Stimulated activated CD4-positive, alpha-beta T cell treated with anti-CD3 and anti-CD28 coated beads, Interleukin-12 subunit alpha, Interleukin-12 subunit beta, amount 100 ng/mL, for 48 hours (primary cell): Measurements from ENCODE around the gene RBM5.

Experiments used
- DNase-seq, 3 donors: peaks; one replicate each; pipeline ENCODE4 v3.0.0-alpha.2; 2020; ENCODE audit warnings: low read depth in 2 of 3, low spot score in 1 of 3

Gene RBM5

DNA sequence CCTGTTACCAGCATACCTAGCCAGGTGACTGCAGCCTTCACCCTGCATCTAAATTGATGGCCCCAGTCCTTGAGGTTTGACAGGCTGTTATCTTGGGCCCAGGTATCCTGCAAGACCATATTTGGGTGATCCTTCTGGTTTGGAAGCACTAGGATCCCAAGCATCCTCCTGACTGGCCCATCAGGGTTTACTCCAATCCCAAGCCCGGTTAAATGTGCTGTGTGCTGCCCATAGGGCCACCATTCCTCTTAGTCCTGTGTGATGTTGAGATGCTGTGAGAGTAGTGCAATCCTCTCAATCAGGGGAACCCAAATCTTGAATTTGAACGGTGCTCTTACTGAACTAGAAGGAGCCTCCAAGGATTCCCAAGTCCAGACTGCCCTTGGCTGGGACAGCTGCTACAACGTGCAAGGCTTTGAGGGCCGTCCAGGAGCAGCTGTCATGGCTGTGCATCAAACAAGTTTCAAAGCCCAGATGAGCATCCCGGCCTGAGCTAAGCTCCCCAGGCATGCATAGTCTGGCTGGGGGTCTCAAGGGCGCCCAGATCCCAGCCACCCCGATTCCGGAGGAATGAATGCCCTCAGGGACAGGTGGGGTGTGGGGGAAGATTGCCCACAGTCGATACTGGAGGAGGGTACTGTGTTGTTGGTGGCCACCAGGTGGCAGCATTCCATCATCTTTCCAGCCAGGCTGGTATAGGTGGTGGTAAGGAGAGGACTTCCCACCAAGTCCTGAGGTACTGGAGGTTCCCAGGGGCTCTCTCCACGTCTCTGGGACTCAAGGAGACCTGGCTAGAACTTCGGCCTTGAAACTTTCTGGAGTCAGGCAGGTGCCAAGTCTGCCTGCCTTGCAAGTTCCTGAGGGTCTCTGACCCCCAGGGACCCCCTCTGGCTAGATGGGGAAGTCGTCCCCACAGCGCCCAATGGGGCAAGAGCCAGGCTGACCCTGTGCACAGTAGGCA is 32.6 kb downstream of the RBM5 start:
- peak; percentile 44 to 62 (median 59) for DNase-seq

DNA sequence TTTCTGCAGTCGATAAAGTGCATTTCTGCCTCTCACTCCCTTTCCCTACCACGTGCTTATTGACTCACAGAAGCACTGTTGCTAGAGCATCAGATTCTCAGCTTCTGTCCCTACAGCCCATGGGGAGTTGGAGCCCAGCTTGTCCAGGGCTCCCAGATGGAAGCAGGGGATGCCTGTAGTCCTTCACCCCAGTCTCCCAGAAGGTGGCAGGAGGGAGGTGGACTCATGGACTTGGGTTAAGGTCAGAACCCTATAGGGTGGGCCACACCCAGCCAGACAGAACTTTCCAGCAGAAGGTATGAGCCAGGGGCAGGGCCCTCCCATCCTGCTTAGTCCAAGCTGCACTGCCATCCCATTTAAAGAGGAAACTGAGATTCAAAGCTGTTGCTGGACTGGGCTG is 33.4 kb downstream of the RBM5 start:
- DNase-seq = no peak

DNA sequence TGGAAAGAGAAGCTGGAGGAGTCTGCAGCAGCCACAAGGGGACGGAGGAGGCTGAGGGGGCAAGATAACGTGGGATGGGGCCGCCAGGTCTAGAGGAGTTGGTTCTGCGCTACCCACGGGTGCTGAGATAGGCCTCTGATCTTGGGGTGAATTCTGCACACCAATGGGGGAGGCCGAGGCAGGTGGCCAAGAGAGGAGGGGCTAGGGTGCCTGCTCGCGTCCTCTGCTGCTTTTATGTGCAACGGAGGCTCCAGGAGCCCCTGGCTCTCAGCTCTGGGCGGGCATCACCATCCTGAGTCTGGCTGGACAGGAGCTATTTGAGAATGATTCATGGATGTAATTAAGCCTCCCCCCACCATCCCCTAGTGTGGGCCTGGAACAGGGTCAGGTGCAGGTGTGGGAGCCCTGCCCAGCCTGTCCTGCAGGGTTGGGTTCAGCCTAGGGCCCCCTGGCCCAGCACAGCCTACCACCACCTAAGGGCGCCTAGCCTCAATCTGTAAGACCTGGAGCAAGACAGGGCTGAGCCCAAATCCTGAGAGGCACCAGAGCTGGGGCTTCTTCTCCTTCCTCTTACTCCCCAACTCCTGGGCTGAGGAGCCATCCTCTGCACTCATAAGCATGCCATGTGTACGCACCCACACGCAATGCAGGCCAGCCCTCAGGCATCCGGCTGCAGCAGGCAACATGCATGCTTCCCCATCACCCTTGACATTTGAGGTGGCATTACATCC is 34.1 kb downstream of the RBM5 start:
- no peak for DNase-seq

DNA sequence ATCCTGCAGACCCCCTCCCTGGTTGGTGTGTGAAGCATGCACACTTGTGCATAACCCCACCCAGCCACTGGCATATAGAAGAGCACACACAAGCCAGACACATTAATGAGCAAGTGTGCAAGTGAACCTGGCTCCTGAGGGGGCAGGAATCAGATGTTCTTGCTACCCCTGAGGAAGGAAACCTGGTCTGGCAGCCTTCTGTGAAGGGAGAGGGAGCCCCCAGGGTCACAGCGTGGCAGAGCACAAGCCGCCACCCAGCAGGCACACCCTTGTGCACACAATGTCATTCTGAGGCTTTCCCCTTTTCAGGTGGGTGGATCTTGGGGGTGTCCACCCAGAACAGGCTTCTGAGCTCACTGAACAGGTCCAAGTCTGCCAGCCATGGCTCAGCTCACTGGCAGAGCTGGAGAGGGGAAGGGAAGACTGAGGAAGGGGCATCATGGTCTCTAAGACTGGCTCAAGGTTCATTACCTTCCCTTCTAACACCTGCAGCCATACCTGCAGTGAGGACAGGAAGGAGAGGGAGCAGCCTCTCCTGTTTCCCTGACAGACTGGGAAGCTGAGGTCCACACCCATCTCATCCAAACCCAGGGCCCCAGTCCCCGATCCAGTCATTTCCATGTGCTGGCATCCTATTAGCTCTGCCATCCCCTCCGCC is 34.8 kb downstream of the RBM5 start:
- DNase-seq = no peak

DNA sequence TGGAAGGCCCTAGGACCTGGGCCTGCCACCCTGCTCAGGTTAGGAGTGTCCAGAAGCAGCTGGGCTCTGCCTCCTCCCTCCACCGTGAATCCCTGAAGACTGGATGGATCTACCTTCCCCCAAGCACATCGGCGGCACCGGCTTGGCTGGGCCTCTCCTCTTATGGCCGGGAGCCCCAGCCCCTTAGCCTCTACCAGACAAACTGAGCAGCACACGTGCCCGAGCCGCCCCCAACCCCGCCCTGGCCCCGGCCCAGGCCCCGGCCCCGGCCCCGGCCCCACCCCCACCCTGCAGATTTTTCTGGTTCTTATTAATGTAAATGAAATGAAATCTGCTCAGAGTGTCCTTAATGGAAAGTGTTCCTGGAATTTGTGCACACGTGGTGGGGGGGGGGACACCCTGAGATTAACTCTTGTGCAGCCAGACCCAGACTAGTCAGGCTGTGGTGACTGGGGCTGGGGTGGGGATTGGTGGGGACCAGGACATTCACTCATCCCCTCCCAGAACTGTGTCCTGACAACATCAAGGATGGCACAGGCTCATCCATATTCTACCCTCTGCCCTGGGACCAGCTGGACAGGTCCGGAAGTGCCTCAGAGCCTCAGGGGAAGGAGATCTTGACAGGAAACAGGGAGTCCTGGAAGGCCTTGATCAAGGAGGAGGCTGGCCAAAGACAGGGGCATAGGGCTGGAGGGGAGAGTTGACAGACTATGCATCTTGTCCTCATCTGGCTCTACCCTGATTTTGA is 35.5 kb downstream of the RBM5 start:
- no peak for DNase-seq

DNA sequence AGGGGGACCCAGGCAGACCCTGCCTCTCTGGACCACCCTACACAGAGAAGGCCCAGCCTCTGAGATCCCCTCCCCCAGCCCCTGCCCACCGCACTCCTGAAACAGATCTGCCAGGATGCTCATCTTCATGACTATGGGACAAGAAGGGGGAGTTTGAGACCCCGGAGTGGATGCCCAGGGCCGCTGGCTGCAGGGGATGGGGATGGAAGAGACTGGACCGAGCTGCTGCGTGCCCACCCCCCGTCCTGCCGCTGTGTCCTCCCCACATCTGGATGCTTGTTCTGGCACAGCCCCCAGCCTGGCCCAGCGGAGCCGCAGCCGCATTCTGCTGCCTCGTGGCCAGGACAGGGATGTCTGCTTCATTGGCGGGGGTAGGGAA is 36.1 kb downstream of the RBM5 start:
- no peak for DNase-seq

DNA sequence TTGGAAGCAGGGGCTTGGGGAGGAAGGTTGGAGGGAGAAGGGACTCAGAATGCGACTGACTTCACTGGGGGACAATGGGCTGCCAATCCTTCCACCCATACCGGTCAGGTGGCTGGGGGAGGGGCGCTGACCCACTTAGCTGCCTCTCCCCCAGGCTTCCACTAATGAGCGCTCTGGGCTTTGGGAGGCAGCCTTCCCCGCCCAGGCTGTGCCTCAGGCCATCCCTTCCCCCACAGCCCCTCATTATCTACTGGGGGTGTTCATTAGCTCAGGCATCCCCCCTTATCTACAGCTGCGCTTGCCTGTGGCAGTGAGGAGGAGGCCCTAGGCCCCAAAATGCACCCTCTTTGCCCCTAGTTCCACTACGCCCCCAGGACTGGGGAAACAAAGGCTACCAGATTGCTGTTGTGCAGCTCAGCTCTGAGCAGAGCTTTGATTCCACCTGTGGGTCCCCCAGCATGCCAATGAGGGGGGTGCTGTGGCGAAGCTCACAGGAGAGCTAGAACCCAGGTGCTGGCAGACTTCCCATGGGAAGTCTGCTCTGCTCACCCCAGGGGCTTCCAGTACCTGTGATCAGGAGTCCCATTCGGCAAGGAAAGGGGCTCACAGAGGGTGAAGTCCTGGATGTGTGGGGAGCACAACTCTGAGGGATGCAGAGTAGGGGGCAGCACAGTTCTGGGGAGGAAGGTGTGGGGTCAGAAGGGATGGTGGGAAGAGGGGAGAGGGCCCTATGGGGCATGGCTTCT is 37.0 kb downstream of the RBM5 start:
- no peak for DNase-seq

DNA sequence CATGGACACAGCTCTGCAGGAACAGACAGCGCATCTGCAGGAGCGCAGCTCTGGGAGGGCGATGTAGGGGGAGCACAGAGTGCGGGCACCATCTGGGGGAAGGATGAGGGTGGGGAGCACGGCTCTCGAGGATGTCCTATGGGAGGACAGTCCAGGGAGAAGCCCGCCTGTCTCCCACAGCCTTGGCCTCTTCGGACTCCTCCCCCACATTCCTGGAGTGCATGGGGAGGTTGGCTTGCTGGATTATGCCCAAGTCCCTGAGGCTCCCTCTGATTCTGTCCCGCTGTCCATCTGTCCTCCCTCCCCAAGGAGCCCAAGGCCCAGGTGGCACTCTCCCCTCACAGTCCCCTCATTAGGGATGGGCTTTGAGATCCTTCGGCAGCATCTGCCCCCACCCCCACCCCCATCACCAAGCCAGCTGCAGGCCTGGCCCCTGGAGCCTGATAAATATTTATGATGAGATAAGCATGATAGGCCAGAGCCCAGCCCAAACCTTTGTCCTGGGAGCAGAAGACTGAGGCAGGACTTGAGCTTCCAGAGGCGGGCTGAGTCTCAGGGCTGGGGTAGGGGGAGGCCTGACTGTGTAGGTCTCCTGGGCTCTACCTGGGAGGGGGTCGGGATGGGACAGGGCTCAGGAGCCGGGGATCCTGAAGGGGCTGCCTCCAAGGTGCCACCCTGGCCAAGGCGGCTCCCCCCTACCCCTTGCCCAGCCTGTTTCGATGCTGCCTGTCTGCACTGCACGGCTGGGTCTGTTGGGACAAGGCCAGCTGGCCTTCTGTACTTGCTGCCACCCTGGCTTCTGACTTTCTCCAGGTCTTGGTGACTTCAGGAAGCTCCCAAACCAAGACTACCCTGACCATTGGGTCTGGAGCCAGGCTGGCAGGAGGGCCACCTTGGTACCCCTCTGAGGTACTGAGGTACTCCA is 37.8 kb downstream of the RBM5 start:
- DNase-seq = no peak

DNA sequence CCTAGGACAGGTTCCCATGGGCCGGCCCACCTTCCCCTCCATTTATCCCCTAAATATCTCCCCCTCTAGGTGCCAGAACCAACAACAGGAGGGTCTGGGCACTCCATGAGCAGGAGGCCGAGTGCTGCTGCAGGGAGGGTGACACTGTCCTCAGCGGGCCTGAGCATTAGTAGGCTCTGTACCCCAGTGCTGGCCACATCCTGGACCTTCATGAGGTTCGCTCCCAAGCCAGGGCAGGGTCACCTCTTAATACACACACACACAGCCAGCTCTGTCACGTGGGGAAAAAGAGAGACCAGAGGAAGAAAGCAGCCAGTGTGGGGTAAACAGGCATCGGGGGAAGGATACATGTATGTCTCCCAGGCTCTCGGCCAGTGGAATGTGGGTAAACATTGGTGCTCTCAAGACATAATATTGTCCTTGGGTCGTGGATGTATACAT is 38.6 kb downstream of the RBM5 start:
- DNase-seq = no peak

DNA sequence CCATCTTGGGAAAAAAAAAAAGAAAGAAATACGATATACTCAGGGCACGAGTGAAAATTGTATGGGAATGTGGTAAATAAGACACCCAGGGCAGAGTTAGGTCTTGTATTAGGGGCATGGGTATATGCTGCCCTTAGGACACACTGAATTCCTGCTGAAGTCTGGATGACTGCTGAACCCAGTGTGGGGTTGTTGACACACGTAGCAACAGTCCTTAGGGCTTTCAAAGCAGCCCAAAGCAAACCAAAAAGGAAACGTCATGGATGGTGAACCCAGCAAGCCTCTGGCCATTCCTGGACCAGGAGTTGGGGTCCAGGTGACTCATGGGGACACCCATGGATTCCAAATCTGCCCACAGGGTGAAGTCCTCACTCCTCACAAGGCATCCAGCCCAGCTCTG is 39.3 kb downstream of the RBM5 start:
- DNase-seq = no peak

DNA sequence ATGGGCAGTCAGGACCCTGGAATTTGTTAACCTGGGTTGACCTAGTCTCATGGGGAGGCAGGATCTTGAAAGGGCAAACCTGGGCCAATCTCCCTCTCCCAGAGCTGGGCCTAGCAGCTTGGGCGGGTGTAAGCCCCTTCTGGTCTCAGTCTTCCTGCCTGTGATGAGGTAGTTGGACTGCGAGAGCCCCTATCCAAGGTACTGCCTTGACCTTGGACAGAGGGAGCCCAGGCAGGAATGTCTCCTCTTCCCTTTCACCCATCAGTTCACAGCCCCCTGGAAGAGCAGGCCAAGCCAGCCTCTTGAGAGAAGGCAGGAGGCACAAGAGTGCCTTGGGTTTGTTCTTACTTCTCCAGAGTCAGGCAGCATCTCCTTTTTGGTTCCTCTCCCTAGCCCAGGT is 41.7 kb downstream of the RBM5 start:
- DNase-seq = no peak

DNA sequence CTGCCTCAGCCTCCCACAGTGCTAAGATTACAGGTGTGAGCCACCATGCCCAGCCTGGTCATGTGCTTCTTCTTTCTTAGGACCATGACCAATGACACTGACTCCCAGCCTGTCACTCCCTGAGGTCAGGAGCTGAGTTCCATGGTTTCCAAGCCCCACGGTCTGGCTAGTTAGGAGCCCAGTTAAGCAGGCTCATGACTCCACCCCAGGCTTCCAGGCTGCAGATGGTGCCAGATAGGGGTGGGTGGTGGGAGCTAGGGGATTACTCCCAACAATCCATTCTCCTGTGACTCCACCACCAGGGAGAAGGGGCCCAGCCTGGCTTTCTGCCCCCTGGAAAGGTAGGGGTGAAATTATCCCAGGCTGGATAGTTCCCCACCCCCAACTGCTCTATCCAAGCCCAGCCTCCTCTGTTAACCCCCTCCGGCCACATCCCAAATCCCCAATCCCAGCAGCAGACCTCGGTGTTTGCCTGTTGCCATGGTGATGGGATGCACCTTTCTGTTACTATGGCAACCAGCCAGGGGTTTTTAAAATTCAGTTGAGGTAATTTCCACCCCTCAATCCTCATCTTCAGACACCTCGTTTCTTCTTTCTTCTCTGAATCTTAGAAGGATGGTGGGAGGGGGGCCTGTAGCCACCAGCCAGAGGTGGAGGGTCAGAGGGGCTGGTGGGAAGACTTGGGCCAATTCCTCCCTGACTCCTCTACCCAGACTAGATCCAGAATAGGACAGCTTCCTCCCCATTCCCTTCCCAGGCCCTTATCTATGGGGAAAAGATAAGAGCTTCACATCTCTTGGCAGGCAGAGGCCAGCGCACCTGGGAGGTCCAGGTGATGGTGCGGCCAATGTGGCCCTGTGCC is 43.9 kb downstream of the RBM5 start:
- no peak for DNase-seq

DNA sequence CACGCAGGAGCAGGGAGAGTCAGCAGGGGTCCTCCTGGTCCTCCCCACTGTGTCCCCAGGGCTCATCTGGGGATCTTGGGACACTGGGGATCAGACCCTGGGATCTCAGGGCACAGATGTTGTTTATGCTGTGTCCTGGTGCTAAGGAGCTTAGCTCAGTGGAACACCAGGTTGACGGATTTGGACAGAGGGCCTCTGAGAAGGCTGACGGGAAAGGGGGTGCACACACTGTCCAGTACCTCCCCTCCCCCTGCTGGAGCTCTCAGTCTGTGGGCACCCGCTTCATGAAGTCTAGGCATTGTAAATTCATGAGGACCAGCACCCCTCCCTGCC is 44.5 kb downstream of the RBM5 start:
- no peak for DNase-seq

DNA sequence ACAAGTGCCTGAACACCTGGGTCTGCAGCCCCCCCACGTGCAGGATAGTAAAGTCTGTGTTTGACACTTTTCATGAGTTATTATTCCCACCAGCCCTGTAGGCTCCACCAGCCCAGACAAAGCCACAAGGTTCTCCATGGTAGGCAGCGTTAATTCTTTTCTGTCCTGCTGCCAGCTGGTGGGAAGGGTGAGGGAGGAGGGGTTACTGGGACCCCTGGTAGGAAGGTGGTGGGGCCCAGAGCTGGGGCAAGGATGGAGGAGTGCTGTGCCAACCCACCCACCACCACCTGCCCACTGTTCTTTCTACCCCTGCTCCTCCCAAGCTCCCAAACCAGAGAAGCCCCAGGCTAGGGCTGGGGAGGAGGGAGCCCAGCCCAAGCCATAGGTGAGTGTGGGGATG is 45.6 kb downstream of the RBM5 start:
- no peak for DNase-seq

DNA sequence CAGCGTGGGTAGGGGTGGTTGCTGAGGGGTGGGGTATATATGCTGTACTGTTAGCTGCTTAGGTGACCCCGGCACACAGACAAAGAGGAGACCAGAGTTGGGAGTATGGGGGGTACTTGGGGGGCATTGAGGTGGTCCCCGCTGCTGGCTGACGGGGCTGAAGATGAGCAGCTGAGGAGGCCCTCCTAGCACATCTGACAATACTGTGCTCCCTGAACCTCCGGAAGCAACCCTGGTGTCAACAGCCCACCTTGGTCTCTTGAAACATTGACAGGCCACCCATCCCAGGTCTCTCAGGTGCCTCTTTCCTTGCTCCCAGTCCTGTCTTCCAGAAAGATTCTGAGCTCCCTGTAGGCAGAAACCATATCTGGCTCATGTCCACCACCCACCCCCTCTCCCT is 47.2 kb downstream of the RBM5 start:
- DNase-seq = no peak

DNA sequence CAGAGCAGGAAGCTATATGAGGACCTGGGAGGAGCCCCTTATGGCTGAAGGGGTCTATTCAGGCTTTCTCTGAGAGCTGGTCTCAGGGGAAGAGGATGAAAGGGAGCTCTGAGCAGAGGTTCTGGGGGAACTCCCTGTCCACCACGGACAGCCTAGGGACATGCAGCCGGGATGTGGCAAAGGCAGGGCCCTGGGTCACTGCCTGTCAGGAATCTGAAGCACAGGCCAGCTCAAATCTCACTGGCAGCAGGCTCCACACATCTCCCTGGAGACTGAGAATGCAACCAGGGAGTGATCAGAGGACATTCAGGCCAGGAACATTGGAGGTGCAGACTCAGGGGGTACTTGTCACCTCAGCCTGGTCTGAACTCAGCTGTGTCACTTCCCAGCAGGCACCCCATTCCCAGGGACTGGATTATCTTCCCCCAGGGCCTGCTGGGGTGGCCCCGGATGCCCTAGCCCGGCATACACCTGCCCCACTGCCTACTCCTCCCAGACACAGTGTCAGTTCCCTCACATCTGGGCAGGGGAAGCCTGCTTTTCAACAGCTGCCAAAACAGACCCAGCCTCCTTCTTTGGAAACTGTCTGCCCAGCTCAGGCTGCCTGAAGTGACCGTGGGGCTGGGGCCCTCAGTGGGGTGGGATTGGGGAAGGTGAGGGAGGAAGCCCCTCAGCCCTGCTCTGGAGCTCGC is 48.1 kb downstream of the RBM5 start:
- DNase-seq = no peak

DNA sequence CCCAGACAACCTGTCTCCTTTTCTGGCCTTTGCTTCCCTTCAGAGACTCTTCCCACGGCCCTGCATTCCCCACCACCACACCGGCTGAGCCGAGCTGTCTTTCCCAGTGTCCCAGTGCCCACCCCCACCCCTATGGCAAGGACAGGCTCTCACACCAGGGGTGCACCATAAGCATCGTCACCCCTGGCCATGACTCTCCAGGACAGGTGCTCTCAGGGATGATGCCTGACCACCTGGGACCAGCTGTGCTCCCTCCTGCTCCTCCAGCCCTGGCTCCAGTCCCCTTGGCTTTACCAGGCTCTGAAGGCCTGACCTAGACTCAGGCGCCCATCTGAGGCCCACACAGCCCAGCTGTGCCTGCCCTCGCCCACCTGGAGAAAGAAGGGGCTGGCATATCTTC is 48.8 kb downstream of the RBM5 start:
- no peak for DNase-seq
